Measurements from ENCODE around the gene CCDC57. TPM values are rescaled to one million over a fixed set of nuclear protein-coding genes. Genes with fewer than 3 reads are reported as not detected.
A peak's percentile ranks its signal among the peaks of the same experiment; 100 is the strongest.

Gene CCDC57
- polyA plus RNA-seq, 3 donors: 17.1 to 43.8 (median 20.1) TPM

GRCh38 chr17:82065638-82066303 lies 146.9 kb downstream of the CCDC57 start, which contains the start of gene DUS1L:
DUS1L (minus strand) TSS chr17:82065804; CDS start chr17:82065059, 745 bp downstream.
- Histone ChIP-seq H3K79me2 (ENCODE audit: insufficient read depth, low read length) (peaks cover 18% of the 10 kb centered on the region), H3K9me3 (replicated peaks in 1 of 2; ENCODE audit: control insufficient read depth in 1 of 2, insufficient read depth in 1 of 2, low read length in 2 of 2) (no peaks in the 10 kb centered on the region), H4K20me1 (ENCODE audit: insufficient read depth, low read length) (peaks cover 7% of the 10 kb centered on the region), H3K4me1 (ENCODE audit: control insufficient read depth in 1 of 2, insufficient read depth in 2 of 2, low read length in 2 of 2) (peaks cover 20 to 29% of the 10 kb centered on the region in 2 donors), H3K4me3 (replicated peaks in 1 of 3; ENCODE audit: low read depth in 2 of 3, low read length in 3 of 3) (peak within 1 kb of the TSS; percentile 72 to 87 (median 75)), H3K27me3 (ENCODE audit: control insufficient read depth in 2 of 2, insufficient read depth in 2 of 2, low read length in 2 of 2) (no peaks in the 10 kb centered on the region), H3K36me3 (replicated peaks in 1 of 2; ENCODE audit: control insufficient read depth in 1 of 2, insufficient read depth in 2 of 2, low read length in 2 of 2) (peaks cover 29% of the 10 kb centered on the region in 2 donors), H3K27ac (ENCODE audit: low read depth in 1 of 2, low read length in 2 of 2) (peak within 1 kb of the TSS; percentile 8 to 79), H2AFZ (ENCODE audit: insufficient read depth, low read depth, low read length, poor library complexity, severe bottlenecking) (peak within 1 kb of the TSS; percentile 99), H3K9ac (ENCODE audit: insufficient read depth, low read length, poor library complexity, severe bottlenecking) (peak within 1 kb of the TSS; percentile 85), H3K4me2 (replicated peaks; ENCODE audit: extremely low read depth, low read length, poor library complexity, severe bottlenecking) (peak within 1 kb of the TSS; percentile 97)
- H3K9me3 Mint-ChIP-seq: peaks cover 0 to 2% (median 0%) of the 10 kb centered on the region in 7 donors
- H3K27ac Mint-ChIP-seq: peak within 1 kb of the TSS in 6 of 7 donors; percentile 68 to 91 (median 86)
- WGBS (ENCODE audit: insufficient coverage): 4% methylated on average over 77 of the region's 88 CpGs
- no peaks in the 10 kb centered on the region for H3K27me3 Mint-ChIP-seq (ENCODE audit: low read depth in 3 of 3)
- peaks cover 9 to 13% of the 10 kb centered on the region in 2 donors for H3K36me3 Mint-ChIP-seq
- peaks cover 22% of the 10 kb centered on the region for H3K4me1 Mint-ChIP-seq
- peak within 1 kb of the TSS; percentile 80 to 81 for H3K4me3 Mint-ChIP-seq
- TF ChIP-seq, protein P1, sequence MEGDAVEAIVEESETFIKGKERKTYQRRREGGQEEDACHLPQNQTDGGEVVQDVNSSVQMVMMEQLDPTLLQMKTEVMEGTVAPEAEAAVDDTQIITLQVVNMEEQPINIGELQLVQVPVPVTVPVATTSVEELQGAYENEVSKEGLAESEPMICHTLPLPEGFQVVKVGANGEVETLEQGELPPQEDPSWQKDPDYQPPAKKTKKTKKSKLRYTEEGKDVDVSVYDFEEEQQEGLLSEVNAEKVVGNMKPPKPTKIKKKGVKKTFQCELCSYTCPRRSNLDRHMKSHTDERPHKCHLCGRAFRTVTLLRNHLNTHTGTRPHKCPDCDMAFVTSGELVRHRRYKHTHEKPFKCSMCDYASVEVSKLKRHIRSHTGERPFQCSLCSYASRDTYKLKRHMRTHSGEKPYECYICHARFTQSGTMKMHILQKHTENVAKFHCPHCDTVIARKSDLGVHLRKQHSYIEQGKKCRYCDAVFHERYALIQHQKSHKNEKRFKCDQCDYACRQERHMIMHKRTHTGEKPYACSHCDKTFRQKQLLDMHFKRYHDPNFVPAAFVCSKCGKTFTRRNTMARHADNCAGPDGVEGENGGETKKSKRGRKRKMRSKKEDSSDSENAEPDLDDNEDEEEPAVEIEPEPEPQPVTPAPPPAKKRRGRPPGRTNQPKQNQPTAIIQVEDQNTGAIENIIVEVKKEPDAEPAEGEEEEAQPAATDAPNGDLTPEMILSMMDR (IDR thresholded peaks at IDR 0.05): no peak
- intact Hi-C loops (cut with micrococcal nuclease): loop anchor here in 1 of 2 donors (1.0 kb wide), 1 partner anchor 33 kb away; the partner anchor contains the start of gene FASN
- peak; percentile 63 to 74 (median 67) for DNase-seq

- Mint-ChIP-seq H3K4me1 (peaks cover 22% of the 10 kb centered on the region), H3K27ac (peak overlapping the region in 2 of 7 donors; percentile 25 to 41), H3K4me3 (peak overlapping the region; percentile 62 to 69), H3K27me3 (ENCODE audit: low read depth in 3 of 3) (no peaks in the 10 kb centered on the region), H3K9me3 (peaks cover 0 to 2% (median 0%) of the 10 kb centered on the region in 7 donors), H3K36me3 (peaks cover 11 to 19% of the 10 kb centered on the region in 2 donors)
- Histone ChIP-seq H3K27me3 (ENCODE audit: control insufficient read depth in 2 of 2, insufficient read depth in 2 of 2, low read length in 2 of 2) (no peaks in the 10 kb centered on the region), H3K4me3 (replicated peaks in 1 of 3; ENCODE audit: low read depth in 2 of 3, low read length in 3 of 3) (peak overlapping the region; percentile 72 to 87 (median 75)), H3K4me1 (ENCODE audit: control insufficient read depth in 1 of 2, insufficient read depth in 2 of 2, low read length in 2 of 2) (peaks cover 20 to 29% of the 10 kb centered on the region in 2 donors), H3K9ac (ENCODE audit: insufficient read depth, low read length, poor library complexity, severe bottlenecking) (peak overlapping the region; percentile 85), H3K79me2 (ENCODE audit: insufficient read depth, low read length) (peaks cover 18% of the 10 kb centered on the region), H3K4me2 (replicated peaks; ENCODE audit: extremely low read depth, low read length, poor library complexity, severe bottlenecking) (peak overlapping the region; percentile 97), H2AFZ (ENCODE audit: insufficient read depth, low read depth, low read length, poor library complexity, severe bottlenecking) (peak overlapping the region; percentile 68), H3K36me3 (replicated peaks in 1 of 2; ENCODE audit: control insufficient read depth in 1 of 2, insufficient read depth in 2 of 2, low read length in 2 of 2) (peaks cover 35% of the 10 kb centered on the region in 2 donors), H3K27ac (ENCODE audit: low read depth in 1 of 2, low read length in 2 of 2) (peak overlapping the region in 1 of 2 donors; percentile 63), H4K20me1 (ENCODE audit: insufficient read depth, low read length) (peaks cover 7% of the 10 kb centered on the region), H3K9me3 (replicated peaks in 1 of 2; ENCODE audit: control insufficient read depth in 1 of 2, insufficient read depth in 1 of 2, low read length in 2 of 2) (no peaks in the 10 kb centered on the region)
- TF ChIP-seq, protein P1 (IDR thresholded peaks at IDR 0.05): no peak
- WGBS (ENCODE audit: insufficient coverage): 2% methylated on average over 47 of the region's 47 CpGs
- intact Hi-C loops (cut with micrococcal nuclease): loop anchor here in 1 of 2 donors (1.0 kb wide), 1 partner anchor 33 kb away; the partner anchor contains the start of gene FASN
- DNase-seq: peak in 2 of 3 donors; percentile 3 to 22
Observed at GRCh38 chr17:82065193-82065637, 147.4 kb downstream of the CCDC57 start.

Measured in CD14-positive monocyte (primary cell).